CD8-positive, alpha-beta memory T cell (primary cell): Measurements from ENCODE around the gene ZNF683. TPM values are rescaled to one million over a fixed set of nuclear protein-coding genes. Genes with fewer than 3 reads are reported as not detected.

Source experiments
- CTCF ChIA-PET: fragments of 350-600 bp; sonication (Branson Sonifier 250); formaldehyde crosslinking; loops from one replicate; lab custom pipeline; 2021; ENCODE audit warnings: antibody characterized with exemption; lab: Charles Lee
- POLR2A ChIA-PET: fragments of 350-600 bp; sonication (Branson Sonifier 250); formaldehyde crosslinking; loops from one replicate; lab custom pipeline; 2021; ENCODE audit warnings: antibody characterized with exemption; lab: Charles Lee
- DNase-seq, 5 donors: peaks; one replicate each; pipeline versions ENCODE4 v3.0.0 to v3.0.0-alpha.2; 2020 to 2022; ENCODE audit warnings: mixed read lengths in 1 of 5
- H3K27ac ChIP-seq: one replicate; pipeline ENCODE4 v1.7.0; 2013; ENCODE audit warnings: low read depth, mild to moderate bottlenecking, low read length, moderate library complexity
- H3K27me3 ChIP-seq: 2 replicates; pipeline ENCODE4 v1.7.0; 2013; ENCODE audit warnings: low read length, mild to moderate bottlenecking; ENCODE audit not compliant: insufficient read depth, poor library complexity, severe bottlenecking
- H3K36me3 ChIP-seq: 2 replicates; pipeline ENCODE4 v1.7.0; 2013; ENCODE audit warnings: mild to moderate bottlenecking, low read length, moderate library complexity; ENCODE audit not compliant: insufficient read depth
- H3K4me1 ChIP-seq: 2 replicates; pipeline ENCODE4 v1.7.0; 2013; ENCODE audit warnings: mild to moderate bottlenecking, low read length, moderate library complexity; ENCODE audit not compliant: insufficient read depth
- H3K4me3 ChIP-seq: 2 replicates; pipeline ENCODE4 v1.7.0; 2013; ENCODE audit warnings: mild to moderate bottlenecking, low read length
- H3K9me3 ChIP-seq: 2 replicates; pipeline ENCODE4 v1.7.0; 2013; ENCODE audit warnings: mild to moderate bottlenecking, low read length
- H3K27ac Mint-ChIP-seq, 8 donors: one replicate each; pipeline ENCODE4 v1.8.0; 2020 to 2021; ENCODE audit warnings: mixed read lengths in 8 of 8, mild to moderate bottlenecking in 6 of 8, inconsistent platforms in 3 of 8, moderate library complexity in 3 of 8
- H3K27me3 Mint-ChIP-seq, 2 donors: one replicate each; pipeline ENCODE4 v1.8.0; 2020 to 2021; ENCODE audit warnings: mixed read lengths in 2 of 2, mild to moderate bottlenecking in 1 of 2, moderate library complexity in 1 of 2
- H3K36me3 Mint-ChIP-seq, 3 donors: one replicate each; pipeline ENCODE4 v1.8.0; 2020 to 2021; ENCODE audit warnings: mixed read lengths in 3 of 3, inconsistent platforms in 1 of 3, mild to moderate bottlenecking in 1 of 3
- H3K4me1 Mint-ChIP-seq, 3 donors: one replicate each; pipeline ENCODE4 v1.8.0; 2020 to 2021; ENCODE audit warnings: mixed read lengths in 3 of 3, inconsistent platforms in 1 of 3, mild to moderate bottlenecking in 1 of 3
- H3K4me3 Mint-ChIP-seq, 7 donors: one replicate each; pipeline ENCODE4 v1.8.0; 2020 to 2021; ENCODE audit warnings: mixed read lengths in 7 of 7, mild to moderate bottlenecking in 6 of 7, moderate library complexity in 4 of 7, inconsistent platforms in 2 of 7
- H3K9me3 Mint-ChIP-seq, 5 donors: one replicate each; pipeline ENCODE4 v1.8.0; 2020 to 2022; ENCODE audit warnings: mixed read lengths in 5 of 5, mild to moderate bottlenecking in 3 of 5, moderate library complexity in 2 of 5, inconsistent platforms in 1 of 5
- polyA plus RNA-seq: library from polyadenylated mRNA; unstranded; fragments of 300-500 nt; fragmentation: Illumina TruSeq; gene quantifications from one replicate; pipeline ENCODE4 v1.2.3, GENCODE V29; 2021
- total RNA-seq, 2 experiments: library from RNA; stranded (reverse); gene quantifications; one replicate each; pipeline ENCODE4 v1.2.3, GENCODE V29; 2021

The ZNF683 gene
- total and polyA plus RNA-seq, 3 experiments from 2014 or later: 2.4 to 205 (median 2.7) TPM

- Histone ChIP-seq H3K36me3 (no peaks in the 10 kb centered on the region), H3K4me1 (peaks cover 20% of the 10 kb centered on the region), H3K27me3 (peaks cover 55% of the 10 kb centered on the region), H3K4me3 (no peak within 1 kb of the TSS), H3K9me3 (no peaks in the 10 kb centered on the region), H3K27ac (no peak within 1 kb of the TSS)
- ChIA-PET POLR2A (no interaction called here), CTCF (interaction anchor here (0.8 kb wide), 1 partner anchor 92 kb away, joined by 4 read pairs; no protein-coding TSS in a partner anchor)
- H3K4me1 Mint-ChIP-seq: peaks cover 17 to 28% (median 23%) of the 10 kb centered on the region in 3 donors
- peaks cover 56 to 68% of the 10 kb centered on the region in 2 donors for H3K27me3 Mint-ChIP-seq
- H3K27ac Mint-ChIP-seq: no peak within 1 kb of the TSS
- peaks cover 0 to 2% (median 0%) of the 10 kb centered on the region in 5 donors for H3K9me3 Mint-ChIP-seq
- peak within 1 kb of the TSS in 1 of 7 donors; percentile 23 for H3K4me3 Mint-ChIP-seq
- H3K36me3 Mint-ChIP-seq: no peaks in the 10 kb centered on the region
- no peak for DNase-seq
Measured at GRCh38 chr1:26410706-26411623, 38.4 kb upstream of the ZNF683 start, which contains the start of gene LIN28A. Gene LIN28A, plus strand, starts transcription at chr1:26410817. Its CDS starts 75 bp downstream, at chr1:26410892.

- Mint-ChIP-seq H3K4me1 (peaks cover 17 to 28% (median 23%) of the 10 kb centered on the region in 3 donors), H3K36me3 (no peaks in the 10 kb centered on the region), H3K4me3 (peak overlapping the region in 5 of 7 donors; percentile 12 to 55 (median 34)), H3K27ac (peak overlapping the region in 2 of 8 donors; percentile 18 to 43), H3K27me3 (peaks cover 53 to 65% of the 10 kb centered on the region in 2 donors), H3K9me3 (peaks cover 0 to 2% (median 0%) of the 10 kb centered on the region in 5 donors)
- no peak for DNase-seq
- Histone ChIP-seq H3K27ac (no peak overlapping the region), H3K4me1 (peaks cover 20% of the 10 kb centered on the region), H3K9me3 (no peaks in the 10 kb centered on the region), H3K27me3 (peaks cover 52% of the 10 kb centered on the region), H3K4me3 (no peak overlapping the region), H3K36me3 (no peaks in the 10 kb centered on the region)
- CTCF ChIA-PET: no interaction called here
- POLR2A ChIA-PET: interaction anchor here (0.8 kb wide), 1 partner anchor 10 kb away, joined by 3 read pairs; no protein-coding TSS in a partner anchor
Measured at GRCh38 chr1:26409191-26409807, 36.7 kb upstream of the ZNF683 start.

- POLR2A ChIA-PET: interaction anchor here (0.7 to 0.8 kb wide), 2 partner anchors 11 to 101 kb away, joined by 3 read pairs; no protein-coding TSS in a partner anchor
- peak overlapping the region in 5 of 7 donors; percentile 34 to 84 (median 51) for H3K4me3 Mint-ChIP-seq
- H3K9me3 Mint-ChIP-seq: peaks cover 0 to 2% (median 0%) of the 10 kb centered on the region in 5 donors
- H3K27ac Mint-ChIP-seq: peak overlapping the region in 2 of 8 donors; percentile 18 to 49
- Histone ChIP-seq H3K9me3 (no peaks in the 10 kb centered on the region), H3K36me3 (no peaks in the 10 kb centered on the region), H3K4me3 (no peak overlapping the region), H3K27ac (no peak overlapping the region), H3K27me3 (peaks cover 49% of the 10 kb centered on the region), H3K4me1 (peaks cover 20% of the 10 kb centered on the region)
- H3K36me3 Mint-ChIP-seq: no peaks in the 10 kb centered on the region
- peaks cover 17 to 28% (median 23%) of the 10 kb centered on the region in 3 donors for H3K4me1 Mint-ChIP-seq
- peaks cover 50 to 67% of the 10 kb centered on the region in 2 donors for H3K27me3 Mint-ChIP-seq
- DNase-seq: peak; percentile 66 to 84 (median 69)
- CTCF ChIA-PET: interaction anchor here (4.2 kb wide), 1 partner anchor 8 kb away, joined by 18 read pairs; no protein-coding TSS in a partner anchor
Measured at GRCh38 chr1:26408604-26409003, 36.1 kb upstream of the ZNF683 start.

- Histone ChIP-seq H3K36me3 (no peaks in the 10 kb centered on the region), H3K9me3 (no peaks in the 10 kb centered on the region), H3K4me1 (peaks cover 15% of the 10 kb centered on the region), H3K4me3 (no peak overlapping the region), H3K27me3 (peaks cover 17% of the 10 kb centered on the region), H3K27ac (no peak overlapping the region)
- no peaks in the 10 kb centered on the region for H3K9me3 Mint-ChIP-seq
- POLR2A ChIA-PET: no interaction called here
- H3K27ac Mint-ChIP-seq: no peak overlapping the region
- no peak for DNase-seq
- CTCF ChIA-PET: interaction anchor here (1.0 to 4.2 kb wide), 5 partner anchors 11 to 192 kb away, joined by 3 to 18 read pairs (median 4); no protein-coding TSS in a partner anchor
- H3K4me1 Mint-ChIP-seq: peaks cover 12 to 17% (median 16%) of the 10 kb centered on the region in 3 donors
- H3K27me3 Mint-ChIP-seq: peaks cover 34 to 56% of the 10 kb centered on the region in 2 donors
- H3K4me3 Mint-ChIP-seq: no peak overlapping the region
- H3K36me3 Mint-ChIP-seq: no peaks in the 10 kb centered on the region
Measured at GRCh38 chr1:26405281-26405915, 32.8 kb upstream of the ZNF683 start.

- H3K36me3 ChIP-seq: no peaks in the 10 kb centered on the region
- H3K4me1 ChIP-seq: peaks cover 11% of the 10 kb centered on the region
- no peak overlapping the region for H3K27ac ChIP-seq
- peaks cover 10% of the 10 kb centered on the region for H3K27me3 ChIP-seq
- no peak overlapping the region for H3K4me3 ChIP-seq
- POLR2A ChIA-PET: no interaction called here
- H3K9me3 Mint-ChIP-seq: no peaks in the 10 kb centered on the region
- peaks cover 32 to 50% of the 10 kb centered on the region in 2 donors for H3K27me3 Mint-ChIP-seq
- H3K27ac Mint-ChIP-seq: no peak overlapping the region
- peaks cover 10 to 14% (median 13%) of the 10 kb centered on the region in 3 donors for H3K4me1 Mint-ChIP-seq
- H3K9me3 ChIP-seq: no peaks in the 10 kb centered on the region
- no peak overlapping the region for H3K4me3 Mint-ChIP-seq
- CTCF ChIA-PET: interaction anchor here (1.4 to 4.2 kb wide), 2 partner anchors 12 to 40 kb away, joined by 3 to 18 read pairs; no protein-coding TSS in a partner anchor
- DNase-seq: no peak
- H3K36me3 Mint-ChIP-seq: no peaks in the 10 kb centered on the region
Measured at GRCh38 chr1:26404641-26405040, 32.1 kb upstream of the ZNF683 start.

GRCh38 chr1:26403656-26404055, 31.1 kb upstream of the ZNF683 start:
- no peak overlapping the region for H3K27ac Mint-ChIP-seq
- ChIA-PET CTCF (no interaction called here), POLR2A (no interaction called here)
- Histone ChIP-seq H3K4me1 (peaks cover 1% of the 10 kb centered on the region), H3K27me3 (peaks cover under 1% of the 10 kb centered on the region), H3K27ac (no peak overlapping the region), H3K36me3 (no peaks in the 10 kb centered on the region), H3K4me3 (no peak overlapping the region), H3K9me3 (no peaks in the 10 kb centered on the region)
- no peaks in the 10 kb centered on the region for H3K36me3 Mint-ChIP-seq
- DNase-seq: no peak
- H3K9me3 Mint-ChIP-seq: no peaks in the 10 kb centered on the region
- H3K27me3 Mint-ChIP-seq: peaks cover 22 to 40% of the 10 kb centered on the region in 2 donors
- H3K4me1 Mint-ChIP-seq: peaks cover 2 to 4% (median 4%) of the 10 kb centered on the region in 3 donors
- no peak overlapping the region for H3K4me3 Mint-ChIP-seq

GRCh38 chr1:26401891-26402290, 29.3 kb upstream of the ZNF683 start:
- Histone ChIP-seq H3K4me1 (no peaks in the 10 kb centered on the region), H3K36me3 (no peaks in the 10 kb centered on the region), H3K4me3 (no peak overlapping the region), H3K9me3 (no peaks in the 10 kb centered on the region), H3K27me3 (no peaks in the 10 kb centered on the region), H3K27ac (no peak overlapping the region)
- Mint-ChIP-seq H3K27ac (no peak overlapping the region), H3K9me3 (no peaks in the 10 kb centered on the region), H3K4me3 (peak overlapping the region in 1 of 7 donors; percentile 15), H3K4me1 (no peaks in the 10 kb centered on the region), H3K36me3 (no peaks in the 10 kb centered on the region), H3K27me3 (peaks cover 17 to 36% of the 10 kb centered on the region in 2 donors)
- POLR2A ChIA-PET: no interaction called here
- DNase-seq: no peak
- CTCF ChIA-PET: interaction anchor here (1.7 kb wide), 1 partner anchor 15 kb away, joined by 3 read pairs; no protein-coding TSS in a partner anchor
